ENCODE results near the gene LYSMD2. TPM values are rescaled to one million over a fixed set of nuclear protein-coding genes. Genes with fewer than 3 reads are reported as not detected.
A peak's percentile ranks its signal among the peaks of the same experiment; 100 is the strongest.

The LYSMD2 gene
- total RNA-seq, 4 donors from 2014 or later: 5.8 to 16.1 (median 10.6) TPM

DNA sequence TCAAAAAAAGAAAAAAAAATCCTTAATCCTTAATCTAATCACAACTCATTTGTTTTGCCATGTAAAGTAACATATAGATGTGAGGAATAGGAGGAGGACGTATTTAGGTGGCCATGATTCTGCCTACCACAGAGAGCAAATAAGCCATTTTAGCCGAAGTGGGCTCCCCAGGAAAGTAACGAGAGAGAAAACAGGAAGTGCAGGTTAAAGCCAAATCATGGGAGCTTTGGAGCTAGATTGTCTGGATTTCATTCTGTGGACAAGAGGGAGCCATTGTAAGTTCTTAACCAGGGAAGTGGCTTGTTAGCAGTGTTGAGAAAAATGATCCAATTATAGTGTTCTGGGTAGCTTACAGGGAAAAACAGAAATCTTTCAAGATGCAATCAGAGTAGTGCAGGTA, 23.4 kb upstream of the LYSMD2 start:
- no peaks in the 10 kb centered on the region for H3K9me3 ChIP-seq
- no peaks in the 10 kb centered on the region for H3K4me1 ChIP-seq
- DNase-seq: no peak
- TF ChIP-seq, protein P1, sequence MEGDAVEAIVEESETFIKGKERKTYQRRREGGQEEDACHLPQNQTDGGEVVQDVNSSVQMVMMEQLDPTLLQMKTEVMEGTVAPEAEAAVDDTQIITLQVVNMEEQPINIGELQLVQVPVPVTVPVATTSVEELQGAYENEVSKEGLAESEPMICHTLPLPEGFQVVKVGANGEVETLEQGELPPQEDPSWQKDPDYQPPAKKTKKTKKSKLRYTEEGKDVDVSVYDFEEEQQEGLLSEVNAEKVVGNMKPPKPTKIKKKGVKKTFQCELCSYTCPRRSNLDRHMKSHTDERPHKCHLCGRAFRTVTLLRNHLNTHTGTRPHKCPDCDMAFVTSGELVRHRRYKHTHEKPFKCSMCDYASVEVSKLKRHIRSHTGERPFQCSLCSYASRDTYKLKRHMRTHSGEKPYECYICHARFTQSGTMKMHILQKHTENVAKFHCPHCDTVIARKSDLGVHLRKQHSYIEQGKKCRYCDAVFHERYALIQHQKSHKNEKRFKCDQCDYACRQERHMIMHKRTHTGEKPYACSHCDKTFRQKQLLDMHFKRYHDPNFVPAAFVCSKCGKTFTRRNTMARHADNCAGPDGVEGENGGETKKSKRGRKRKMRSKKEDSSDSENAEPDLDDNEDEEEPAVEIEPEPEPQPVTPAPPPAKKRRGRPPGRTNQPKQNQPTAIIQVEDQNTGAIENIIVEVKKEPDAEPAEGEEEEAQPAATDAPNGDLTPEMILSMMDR (IDR thresholded peaks at IDR 0.05 in 4 of 5, conservative IDR thresholded peaks at IDR 0.05 in 1 of 5): no peak
- no peak for TF ChIP-seq POLR2A (IDR thresholded peaks at IDR 0.05)
- H3K27ac ChIP-seq: no peak overlapping the region
- no peaks in the 10 kb centered on the region for H3K36me3 ChIP-seq
- no peaks in the 10 kb centered on the region for H3K27me3 ChIP-seq
- in situ Hi-C loops (cut with MboI; ENCODE audit: low sequenced_read_pairs in 4 of 4) (no loop called here), intact Hi-C loops (cut with DNase I; ENCODE audit: low total_unique reads) (no loop called here)
- no peak for ATAC-seq
- H3K4me3 ChIP-seq: no peak overlapping the region

DNA sequence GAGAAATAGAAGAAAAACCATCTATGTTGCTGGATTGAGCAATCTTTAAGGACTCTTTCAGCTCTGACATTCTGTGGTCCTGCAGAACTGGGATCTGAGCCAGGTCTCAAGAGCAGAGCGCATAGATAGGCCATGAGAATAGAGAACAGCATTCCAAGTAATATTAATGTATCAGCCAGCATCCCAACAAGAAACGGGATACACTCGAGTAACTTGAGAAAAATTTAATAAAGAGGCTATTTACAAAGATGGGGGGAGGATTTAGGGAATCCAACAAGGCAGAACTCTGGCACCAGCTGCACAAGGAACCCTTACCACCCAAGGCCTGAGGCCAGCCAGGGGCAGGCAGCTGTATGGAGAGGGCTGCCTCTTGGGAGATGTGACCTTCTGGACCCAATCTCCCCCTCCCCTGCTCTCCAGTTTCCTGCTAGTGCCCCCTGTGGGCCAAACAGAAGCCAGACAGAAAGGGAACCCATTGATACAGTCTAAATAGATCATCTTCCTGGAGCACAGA, 22.2 kb upstream of the LYSMD2 start:
- H3K27ac ChIP-seq: no peak overlapping the region
- no peaks in the 10 kb centered on the region for H3K27me3 ChIP-seq
- no peak for ATAC-seq
- TF ChIP-seq POLR2A (IDR thresholded peaks at IDR 0.05): no peak
- TF ChIP-seq, protein P1 (IDR thresholded peaks at IDR 0.05 in 4 of 5, conservative IDR thresholded peaks at IDR 0.05 in 1 of 5): no peak
- no peak overlapping the region for H3K4me3 ChIP-seq
- H3K9me3 ChIP-seq: no peaks in the 10 kb centered on the region
- intact Hi-C loops (cut with DNase I; ENCODE audit: low total_unique reads) (no loop called here), in situ Hi-C loops (cut with MboI; ENCODE audit: low sequenced_read_pairs in 4 of 4) (no loop called here)
- no peaks in the 10 kb centered on the region for H3K4me1 ChIP-seq
- no peaks in the 10 kb centered on the region for H3K36me3 ChIP-seq
- peak in 1 of 2 donors; percentile 21 for DNase-seq

- peak overlapping the region in 3 of 4 donors; percentile 19 to 29 (median 24) for H3K27ac ChIP-seq
- no peak overlapping the region for H3K4me3 ChIP-seq
- H3K36me3 ChIP-seq: no peaks in the 10 kb centered on the region
- H3K27me3 ChIP-seq: no peaks in the 10 kb centered on the region
- no peak for DNase-seq
- TF ChIP-seq POLR2A (IDR thresholded peaks at IDR 0.05): no peak
- TF ChIP-seq, protein P1 (IDR thresholded peaks at IDR 0.05 in 4 of 5, conservative IDR thresholded peaks at IDR 0.05 in 1 of 5): no peak
- H3K4me1 ChIP-seq: no peaks in the 10 kb centered on the region
- in situ Hi-C loops (cut with MboI; ENCODE audit: low sequenced_read_pairs in 4 of 4): no loop called here
- H3K9me3 ChIP-seq: no peaks in the 10 kb centered on the region
- ATAC-seq: no peak
- intact Hi-C loops (cut with DNase I; ENCODE audit: low total_unique reads): no loop called here
Measured at GRCh38 chr15:51758645-51759044, 21.2 kb upstream of the LYSMD2 start.

DNA sequence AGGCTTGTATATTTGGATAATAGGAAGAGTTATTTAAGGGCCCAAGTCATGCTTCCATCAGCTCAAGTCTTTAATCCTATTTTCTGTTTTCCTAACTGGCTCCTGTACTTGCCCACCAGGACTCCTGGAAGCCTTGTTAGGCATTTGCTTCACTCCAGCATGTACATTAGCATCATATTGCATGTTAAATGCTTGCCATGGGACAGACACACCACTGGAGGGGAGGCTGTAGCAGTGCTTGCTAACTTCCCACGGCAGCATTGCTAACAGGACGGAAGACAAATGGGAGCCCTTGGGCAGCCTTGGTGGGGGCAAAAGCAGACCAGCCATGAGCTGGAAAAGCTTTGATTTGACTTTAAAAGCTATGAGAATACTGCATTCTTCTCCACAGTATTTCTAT, 20.0 kb upstream of the LYSMD2 start:
- ATAC-seq (no peak), DNase-seq (no peak)
- Histone ChIP-seq H3K36me3 (no peaks in the 10 kb centered on the region), H3K4me3 (no peak overlapping the region), H3K9me3 (no peaks in the 10 kb centered on the region), H3K4me1 (peaks cover 2 to 4% of the 10 kb centered on the region in 2 donors), H3K27me3 (no peaks in the 10 kb centered on the region), H3K27ac (no peak overlapping the region)
- intact Hi-C loops (cut with DNase I; ENCODE audit: low total_unique reads): loop anchor here (2.0 kb wide), 1 partner anchor 21 kb away; the partner anchor contains the start of gene LYSMD2
- in situ Hi-C loops (cut with MboI; ENCODE audit: low sequenced_read_pairs in 4 of 4): no loop called here
- TF ChIP-seq, protein P1 (IDR thresholded peaks at IDR 0.05 in 4 of 5, conservative IDR thresholded peaks at IDR 0.05 in 1 of 5): no peak

DNA sequence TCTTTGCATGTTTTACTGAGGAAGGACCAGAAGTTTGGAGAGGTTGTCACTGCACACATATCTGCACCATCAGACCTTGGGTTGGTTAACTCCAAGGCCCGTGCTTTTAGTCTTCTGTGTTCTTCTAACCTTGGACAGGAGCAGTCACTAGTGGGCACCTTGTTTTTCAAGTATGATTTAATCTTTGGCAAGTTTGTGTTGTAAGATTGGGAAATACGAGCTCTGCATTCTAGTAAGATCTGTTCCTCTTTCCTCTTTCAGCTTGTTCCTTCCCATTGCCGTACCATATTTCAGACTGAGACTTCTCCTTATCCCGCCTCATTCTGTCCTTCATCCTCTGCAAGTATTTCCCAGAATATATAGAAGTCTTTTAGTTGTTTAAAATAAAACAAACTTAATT, 19.0 kb upstream of the LYSMD2 start:
- TF ChIP-seq, protein P1 (IDR thresholded peaks at IDR 0.05 in 4 of 5, conservative IDR thresholded peaks at IDR 0.05 in 1 of 5): no peak
- no peak for TF ChIP-seq POLR2A (IDR thresholded peaks at IDR 0.05)
- in situ Hi-C loops (cut with MboI; ENCODE audit: low sequenced_read_pairs in 4 of 4): no loop called here
- ATAC-seq: no peak

More for the DNA sequence above, 19.0 kb upstream of the LYSMD2 start:
- Histone ChIP-seq H3K27ac (no peak overlapping the region), H3K36me3 (no peaks in the 10 kb centered on the region), H3K4me1 (peaks cover 7 to 10% of the 10 kb centered on the region in 2 donors), H3K4me3 (no peak overlapping the region), H3K9me3 (no peaks in the 10 kb centered on the region), H3K27me3 (no peaks in the 10 kb centered on the region)
- no peak for DNase-seq
- intact Hi-C loops (cut with DNase I; ENCODE audit: low total_unique reads): loop anchor here (2.0 kb wide), 1 partner anchor 20 kb away; the partner anchor contains the start of gene LYSMD2
